Ecto neural progenitor cell (in vitro differentiated cells): ENCODE data around the gene ZNF837.
"Not testable (repeated sequence)": the region's sequence is repeated elsewhere in the genome, so short reads cannot be mapped to it uniquely, and the experiment has no call there.

Experiments used
- DNase-seq: peaks from one replicate; pipeline ENCODE4 v3.0.0-alpha.2; 2018; ENCODE audit warnings: low spot score

The ZNF837 gene

DNA sequence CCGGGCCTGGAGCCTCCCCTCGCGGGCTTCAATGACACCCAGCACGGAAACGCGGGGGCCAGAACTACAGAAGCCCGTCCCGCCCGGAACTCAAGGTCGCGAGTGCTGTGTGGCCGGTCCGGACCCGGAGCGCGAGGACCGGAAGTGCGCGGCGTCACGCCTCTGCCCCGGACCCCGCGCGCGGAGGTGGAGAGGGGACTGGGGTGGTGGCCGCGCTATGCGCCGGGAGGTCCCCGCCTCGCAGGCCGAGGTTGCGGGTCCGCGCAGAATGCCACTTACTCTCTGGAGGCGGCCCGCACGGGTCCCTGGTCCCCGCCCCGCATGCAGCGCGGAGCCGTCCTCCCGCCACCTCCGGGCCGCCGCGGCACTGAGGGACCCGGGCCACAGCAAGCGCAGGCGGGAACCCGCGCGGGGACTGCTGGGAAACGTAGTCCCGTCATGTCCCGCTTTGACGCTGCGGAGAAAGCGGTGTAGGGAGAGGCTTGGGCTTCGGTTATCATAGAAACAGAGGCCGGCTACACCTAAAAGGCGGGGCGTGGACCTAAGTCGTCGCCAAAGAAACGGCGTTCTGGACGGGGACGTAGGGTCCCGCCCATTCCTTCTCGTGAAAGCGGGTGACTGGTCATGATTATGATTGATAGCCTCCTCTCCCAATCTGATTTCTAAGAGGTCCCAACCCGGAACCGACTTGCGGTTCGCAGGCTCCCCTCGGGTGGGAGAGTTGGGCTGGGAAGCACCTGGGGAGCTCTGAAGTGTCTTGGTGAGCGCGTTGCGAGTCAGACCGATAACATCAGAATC is at the start of gene ZNF837:
Gene ZNF837, minus strand, starts transcription at position 369 of the 798 bp plus-strand sequence. CDS start 11,698 bp downstream, outside the sequence.
- peak; percentile 98 for DNase-seq

DNA sequence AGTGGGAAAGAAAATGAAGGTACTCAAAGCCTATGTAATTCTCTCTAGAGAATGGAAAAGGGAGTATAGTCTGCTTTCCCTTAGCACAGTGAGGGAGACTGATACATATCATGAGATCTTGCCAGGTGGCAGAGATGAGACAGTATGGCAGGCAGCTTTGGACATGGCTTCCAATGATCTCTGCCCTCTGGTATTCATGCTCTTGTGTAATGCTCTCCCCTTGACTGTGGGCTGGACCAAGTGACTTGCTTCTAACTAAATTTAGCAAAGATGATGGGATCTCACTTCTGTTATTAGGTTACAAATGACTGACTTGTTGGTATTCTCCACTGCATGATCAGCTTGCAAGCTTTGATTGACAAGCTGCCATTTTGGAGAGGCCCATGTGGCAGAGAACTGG is 48.9 kb upstream of the ZNF837 start:
- no peak for DNase-seq

DNA sequence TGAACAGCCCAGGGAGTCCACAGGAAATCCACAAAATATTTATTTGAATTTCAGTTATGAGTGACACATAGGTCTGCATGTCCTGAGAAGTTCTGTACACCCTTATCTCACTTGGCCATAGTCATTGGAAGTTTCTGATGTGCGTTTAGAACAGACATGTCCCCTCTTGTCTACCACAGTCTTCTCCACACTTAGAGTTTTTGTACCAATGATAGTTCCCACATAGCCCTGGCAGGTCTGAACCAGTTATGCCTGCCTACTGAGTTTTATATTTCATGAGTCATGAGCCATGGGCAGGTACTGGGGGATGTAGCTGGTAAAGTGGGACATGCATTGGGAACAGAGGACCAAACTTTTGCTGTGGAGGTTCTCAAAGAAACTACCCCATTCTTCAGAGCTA is 47.8 kb upstream of the ZNF837 start:
- no peak for DNase-seq

DNA sequence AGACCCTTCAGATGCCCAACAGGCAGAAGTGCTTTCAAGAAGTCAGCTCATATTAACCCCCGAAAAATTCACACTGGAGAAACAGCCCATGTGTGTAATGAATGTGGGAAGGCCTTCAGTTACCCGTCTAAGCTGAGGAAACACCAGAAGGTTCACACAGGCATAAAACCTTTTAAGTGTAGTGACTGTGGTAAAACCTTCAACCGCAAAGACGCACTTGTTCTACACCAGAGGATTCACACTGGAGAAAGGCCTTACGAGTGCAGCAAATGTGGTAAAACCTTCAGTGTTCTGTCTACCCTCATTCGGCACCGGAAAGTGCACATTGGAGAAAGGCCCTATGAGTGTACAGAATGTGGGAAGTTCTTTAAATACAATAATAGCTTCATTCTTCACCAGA is 36.2 kb upstream of the ZNF837 start:
- no peak for DNase-seq

DNA sequence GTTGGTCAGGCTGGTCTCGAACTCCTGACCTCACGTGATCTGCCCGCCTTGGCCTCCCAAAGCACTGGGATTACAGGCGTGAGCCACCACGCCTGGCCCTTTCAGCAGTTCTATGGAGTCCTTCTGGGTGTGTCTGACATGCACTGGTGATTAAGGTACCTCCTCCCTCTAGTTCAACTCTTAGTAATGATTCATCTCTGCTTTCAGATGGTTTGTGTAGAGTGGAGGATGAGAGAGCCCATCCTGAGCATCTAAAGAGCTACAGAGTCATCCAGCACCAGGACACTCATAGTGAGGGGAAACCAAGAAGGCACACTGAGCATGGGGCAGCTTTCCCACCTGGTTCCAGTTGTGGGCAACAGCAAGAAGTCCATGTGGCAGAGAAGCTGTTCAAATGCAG is 35.8 kb upstream of the ZNF837 start:
- DNase-seq = no peak

DNA sequence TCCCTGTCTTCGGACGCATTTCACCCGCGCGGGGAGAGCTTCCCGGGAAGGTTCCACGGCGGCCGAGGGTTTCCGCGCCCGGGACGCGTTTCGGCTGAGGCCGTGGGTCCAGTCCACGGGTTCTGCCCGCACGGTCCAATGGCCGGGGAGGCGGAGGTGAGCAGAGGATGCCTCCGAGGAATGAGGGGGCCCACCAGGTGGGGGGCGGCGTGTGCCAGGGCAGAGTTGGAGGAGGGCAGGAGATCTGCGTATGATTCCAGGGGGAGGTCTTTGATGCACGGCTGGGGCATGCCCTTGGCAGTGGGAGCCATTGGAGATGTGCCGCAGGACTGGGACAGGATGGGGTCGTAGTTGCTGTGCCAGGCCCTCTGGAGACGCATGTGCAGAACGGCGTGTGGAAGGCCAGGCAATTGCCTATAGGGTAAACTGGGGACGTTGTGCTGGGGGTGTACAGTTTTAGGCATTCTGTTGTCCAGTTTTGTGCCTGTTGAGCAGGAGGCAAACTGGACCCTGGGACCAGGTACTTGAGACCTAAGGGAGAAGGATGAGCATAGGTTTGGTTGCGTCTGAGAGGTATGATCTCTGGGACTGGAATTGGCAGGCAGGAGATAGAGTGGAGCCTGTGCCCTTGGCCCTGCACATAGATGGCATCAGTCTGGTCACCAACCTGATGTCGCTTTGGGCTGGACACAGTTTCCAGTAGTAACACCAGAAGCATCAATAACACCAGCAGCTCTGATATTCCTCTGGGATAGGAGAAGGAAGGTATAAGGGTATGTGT is 28.4 kb upstream of the ZNF837 start:
- peak; percentile 53 for DNase-seq

DNA sequence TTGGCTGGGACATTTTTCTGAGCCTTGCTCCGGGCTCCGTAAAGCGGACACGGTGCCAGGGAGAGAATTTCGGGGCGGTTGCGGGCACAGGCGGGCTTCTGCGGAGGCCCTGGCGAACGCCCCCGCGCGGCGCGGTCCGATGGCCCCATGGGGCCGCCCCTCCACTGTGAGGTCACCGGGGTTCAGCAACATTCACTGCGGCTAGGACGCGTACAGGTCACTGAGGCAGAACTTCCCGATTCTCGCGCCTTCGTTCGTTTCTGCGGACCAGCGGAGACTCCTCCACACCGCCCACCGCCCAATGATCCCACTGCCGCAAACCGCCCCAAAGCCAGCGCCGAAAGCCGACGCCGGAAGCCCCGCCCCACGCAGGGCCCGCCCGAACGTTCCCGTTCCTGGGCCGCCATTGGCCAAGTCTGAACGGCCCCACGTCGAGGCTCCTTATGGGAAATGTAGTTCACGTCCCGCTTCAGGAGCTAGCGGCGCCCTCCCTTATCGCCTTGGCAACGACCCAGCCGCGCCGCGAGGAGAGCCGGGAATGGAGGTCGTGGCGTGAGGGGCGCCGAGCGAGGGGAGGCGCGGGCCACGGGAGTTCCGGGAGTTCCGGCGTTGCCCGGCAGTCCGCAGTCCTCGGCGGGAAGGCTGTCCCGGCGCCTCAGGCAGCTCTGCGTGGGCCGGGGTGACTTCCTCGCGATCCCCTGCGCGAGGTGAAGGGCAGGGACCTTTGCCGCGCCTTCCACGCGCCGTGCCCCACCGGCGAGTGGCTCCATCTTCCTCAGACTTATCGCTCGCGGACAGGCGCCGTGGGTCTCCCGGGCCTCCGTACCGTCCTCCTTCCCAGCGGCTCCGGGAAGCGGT is 27.6 kb upstream of the ZNF837 start, which contains the start of gene ZNF584:
Gene ZNF584, plus strand, starts transcription at position 498 of the 858 bp plus-strand sequence. CDS start 499 bp downstream, outside the sequence.
- peak; percentile 98 for DNase-seq

DNA sequence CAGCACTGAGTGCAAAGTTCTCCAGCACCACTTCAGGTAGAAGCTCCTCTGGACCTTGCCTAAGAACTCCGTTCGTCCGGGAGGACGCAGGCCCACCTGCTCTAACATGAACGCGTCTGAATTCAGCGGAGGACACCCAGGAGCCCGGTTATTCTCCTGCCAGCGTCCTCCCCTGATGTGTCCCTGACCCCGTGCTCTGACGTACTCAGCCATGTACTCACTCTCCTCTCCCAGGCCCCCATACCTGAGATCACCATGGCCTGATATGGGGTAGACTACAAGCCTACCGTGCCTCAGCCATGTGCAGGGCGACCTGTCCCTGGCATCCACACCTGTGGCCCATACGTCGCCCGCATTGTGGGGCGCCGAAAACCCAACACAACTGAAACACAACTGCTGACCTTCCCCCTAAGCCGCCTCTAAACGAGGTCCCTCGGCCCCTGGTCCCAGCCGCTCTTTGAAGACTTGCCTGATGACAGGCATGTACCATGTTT is 26.9 kb upstream of the ZNF837 start:
- DNase-seq = no peak

DNA sequence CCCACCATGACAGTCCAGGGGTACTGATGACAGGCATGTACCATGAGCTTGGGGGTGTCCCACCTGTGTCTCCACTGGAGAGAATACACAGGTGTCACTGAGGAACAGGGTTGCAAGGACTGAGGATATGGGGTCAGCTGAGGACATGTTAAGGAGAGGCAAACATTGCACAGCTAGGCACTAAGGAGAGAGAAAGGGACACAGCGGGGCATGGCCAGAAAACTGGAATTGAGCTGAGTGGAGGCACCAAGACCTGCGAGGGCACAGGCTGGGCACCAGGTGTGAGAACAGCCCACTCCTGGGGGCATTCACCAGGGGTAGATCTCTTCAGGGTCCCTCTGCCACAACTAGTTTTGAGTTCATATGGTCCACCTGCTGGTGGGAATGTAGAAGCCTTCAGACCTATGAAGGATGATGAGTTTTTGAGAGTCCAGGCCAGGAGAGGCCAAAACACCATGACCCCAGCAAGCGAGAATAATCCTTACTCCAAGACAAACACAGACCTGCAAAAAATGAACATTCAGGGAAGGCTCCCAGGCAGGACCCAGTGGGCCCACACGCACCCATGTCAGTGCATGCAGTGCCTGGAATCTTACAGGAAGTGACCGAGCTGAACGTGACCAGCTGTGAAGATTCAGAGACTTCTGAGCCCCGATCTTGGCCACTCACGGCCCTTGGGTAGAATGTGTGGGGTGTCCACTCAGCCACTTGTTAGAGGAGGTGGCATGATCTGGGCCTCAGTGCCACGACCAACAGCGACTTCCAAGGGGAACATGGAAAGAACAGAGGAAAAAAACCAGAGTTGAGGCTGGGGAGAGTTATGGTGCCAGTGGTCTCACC is 26.2 kb upstream of the ZNF837 start:
- DNase-seq = peak; percentile 49

DNA sequence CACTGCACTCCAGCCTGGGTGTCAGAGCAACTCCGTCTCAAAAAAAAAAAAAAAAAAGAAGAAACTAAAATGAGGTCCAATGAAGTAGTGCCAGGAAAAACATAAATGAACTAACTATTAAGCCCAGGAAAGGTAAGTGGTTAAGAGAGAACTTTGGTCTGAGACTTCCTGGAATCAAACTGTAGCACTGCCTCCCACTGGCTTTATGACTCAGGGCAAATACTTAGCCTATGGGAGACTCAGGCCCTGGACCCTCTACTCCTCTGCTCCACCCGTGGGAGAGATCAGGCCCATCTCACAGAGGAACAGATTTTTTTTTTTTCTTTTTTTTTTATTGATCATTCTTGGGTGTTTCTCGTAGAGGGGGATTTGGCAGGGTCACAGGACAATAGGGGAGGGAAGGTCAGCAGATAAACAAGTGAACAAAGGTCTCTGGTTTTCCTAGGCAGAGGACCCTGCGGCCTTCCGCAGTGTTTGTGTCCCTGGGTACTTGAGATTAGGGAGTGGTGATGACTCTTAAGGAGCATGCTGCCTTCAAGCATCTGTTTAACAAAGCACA is 23.2 kb upstream of the ZNF837 start:
- not testable (repeated sequence) for DNase-seq

DNA sequence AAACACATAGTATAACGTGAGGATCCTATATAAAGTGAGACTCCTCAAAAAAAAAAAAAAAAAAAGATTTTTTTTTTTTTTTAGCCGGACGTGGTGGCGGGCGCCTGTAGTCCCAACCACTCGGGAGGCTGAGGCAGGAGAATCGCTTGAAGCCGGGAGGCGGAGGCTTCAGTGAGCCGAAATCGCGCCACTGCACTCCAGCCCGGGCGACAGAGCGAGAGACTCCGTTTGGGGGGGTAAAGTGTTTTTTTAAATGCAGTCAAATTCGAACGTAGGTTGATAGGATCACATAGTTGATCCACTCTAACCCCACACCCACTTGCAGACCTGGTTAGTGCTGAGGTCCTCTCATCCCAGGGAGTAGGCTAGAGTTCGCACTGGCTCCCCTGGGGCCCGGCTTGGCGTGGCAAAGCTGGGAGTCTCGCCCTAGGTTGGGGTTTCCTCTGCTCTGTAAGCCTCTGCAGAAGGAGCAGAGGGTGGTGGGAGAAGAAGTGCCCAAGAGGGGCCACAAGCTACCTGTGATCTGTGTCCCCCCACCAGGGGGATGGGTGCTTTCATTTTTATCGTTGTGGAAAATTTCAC is 21.1 kb upstream of the ZNF837 start:
- DNase-seq = peak; percentile 48

DNA sequence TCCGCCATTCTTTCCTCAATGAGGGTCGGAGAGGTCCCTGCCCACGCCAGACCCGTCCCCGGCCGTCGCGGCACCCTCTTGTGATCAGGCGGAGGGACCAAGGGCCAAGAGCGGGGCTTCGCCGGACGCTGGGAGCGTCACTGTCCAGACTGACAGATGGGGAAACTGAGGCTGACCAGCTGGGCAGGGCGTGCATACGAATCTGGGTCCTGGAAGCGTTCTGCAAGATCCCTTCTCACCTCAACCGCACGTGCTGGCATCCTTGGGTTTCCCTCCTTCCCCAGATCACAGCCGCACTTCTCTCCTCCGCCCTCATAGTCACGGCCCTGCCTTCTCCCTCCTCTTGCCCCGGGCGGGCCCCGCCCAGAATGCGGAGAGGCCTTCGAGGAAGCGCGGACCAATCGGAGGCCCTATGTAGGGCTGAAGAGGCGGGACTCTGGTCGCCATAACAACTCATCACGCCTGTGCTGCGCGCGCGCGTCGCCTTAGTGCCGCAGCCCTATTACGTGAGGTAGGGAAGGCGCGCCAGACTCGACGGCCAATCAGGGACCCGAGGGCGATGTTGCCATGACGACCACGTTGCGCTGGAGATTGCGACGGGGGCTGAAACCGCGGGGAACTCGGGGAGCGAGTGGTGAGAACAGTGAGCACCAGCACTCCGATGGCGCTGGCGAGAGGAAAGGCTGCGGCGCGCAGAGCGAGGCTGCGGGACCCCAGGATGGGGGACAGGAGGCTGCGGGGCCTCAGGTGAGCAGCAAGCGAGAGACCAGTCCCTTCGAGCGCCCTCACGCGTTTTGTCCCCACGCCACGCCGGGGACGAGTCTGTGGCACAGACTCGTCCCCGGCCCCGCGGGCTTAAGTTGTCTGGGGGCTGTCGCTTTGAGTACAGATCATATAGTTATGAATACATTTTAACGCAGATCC is 20.3 kb upstream of the ZNF837 start:
- DNase-seq = peak; percentile 100

DNA sequence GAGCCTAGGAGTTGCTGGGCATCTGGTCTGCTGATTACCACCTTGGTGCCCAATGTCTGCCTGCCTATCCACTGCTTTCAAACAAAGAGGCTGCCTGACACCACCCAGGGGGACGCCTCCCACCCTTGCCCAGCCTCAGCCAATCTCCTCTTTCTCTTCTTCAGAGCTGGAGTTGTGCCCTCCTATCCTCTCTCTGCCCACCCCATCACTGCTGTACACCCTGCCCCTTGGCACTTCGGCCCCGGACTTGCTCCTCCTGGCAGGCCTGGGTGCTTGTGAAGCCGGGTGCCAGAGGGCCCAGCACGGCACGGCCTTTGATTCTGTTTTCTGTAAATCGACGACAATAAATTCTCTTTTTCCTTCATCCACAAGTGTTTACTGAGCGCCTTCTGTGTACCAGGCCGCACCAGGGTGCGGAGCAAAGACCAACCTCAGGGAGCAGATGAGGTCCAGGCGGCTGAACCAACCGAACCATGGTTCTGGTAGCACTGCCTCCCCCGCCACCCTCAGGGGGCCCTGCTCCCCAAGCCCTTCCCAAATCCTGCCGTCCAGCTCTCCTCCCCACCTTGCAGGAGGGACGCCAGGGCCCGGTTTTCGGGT is 19.6 kb upstream of the ZNF837 start:
- peak; percentile 52 for DNase-seq

DNA sequence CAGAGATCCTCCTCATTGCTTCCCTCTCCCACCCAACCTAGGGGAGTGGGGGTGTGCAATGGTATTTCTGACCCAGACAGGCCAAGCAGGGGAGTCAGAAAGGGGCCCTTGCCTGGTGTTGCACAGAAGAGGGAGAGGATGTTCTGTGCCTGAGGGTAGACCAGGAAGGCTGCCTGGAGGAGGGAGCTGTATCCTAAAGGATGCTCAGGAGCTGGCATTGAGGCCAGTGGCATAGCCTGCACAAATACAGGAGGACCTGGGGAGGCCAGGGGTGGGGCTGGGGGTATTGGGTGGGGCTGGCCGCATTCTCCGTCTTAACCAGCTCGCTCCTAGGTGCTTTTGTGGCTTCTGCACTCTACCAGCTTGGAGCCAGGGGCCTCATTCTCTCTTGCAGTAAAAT is 19.1 kb upstream of the ZNF837 start:
- no peak for DNase-seq

DNA sequence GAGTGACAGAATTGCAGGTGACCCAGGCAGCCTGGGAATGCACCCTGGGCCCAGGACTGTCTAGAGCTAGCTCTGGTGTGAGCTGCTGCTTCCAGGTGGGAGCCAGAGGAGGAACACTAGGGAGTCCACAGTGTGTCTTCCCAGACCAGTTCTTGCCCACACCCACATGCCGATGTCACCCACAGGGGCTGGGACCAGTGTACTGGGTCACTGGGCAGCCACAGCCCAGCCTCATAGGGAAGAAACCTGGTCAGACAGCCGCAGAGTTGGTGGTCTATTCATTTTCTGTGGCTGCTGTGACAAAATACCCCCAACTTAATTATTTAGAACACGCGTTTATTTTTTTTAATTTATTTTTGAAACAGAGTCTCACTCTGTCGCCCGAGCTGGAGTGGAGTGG is 17.7 kb upstream of the ZNF837 start:
- DNase-seq = no peak

DNA sequence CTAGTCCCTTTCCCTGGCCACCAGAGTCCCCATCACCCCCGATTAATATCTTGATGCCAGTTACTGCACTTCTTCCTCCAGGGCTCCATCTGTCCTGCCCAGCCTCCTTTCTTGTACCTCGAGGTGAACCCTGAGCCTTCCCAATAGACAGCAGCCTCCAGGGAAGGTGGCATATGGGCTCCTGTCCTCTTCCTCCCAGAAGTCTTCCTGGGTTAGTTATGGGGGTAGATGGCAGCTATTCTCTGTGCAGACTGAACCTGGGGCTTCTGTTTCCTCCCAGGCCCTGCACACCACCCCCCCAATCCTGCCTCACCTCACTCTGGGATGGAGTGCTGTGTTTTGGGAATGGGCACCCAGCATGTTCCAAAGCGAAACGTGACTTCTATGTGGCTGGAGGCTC is 17.3 kb upstream of the ZNF837 start:
- no peak for DNase-seq

DNA sequence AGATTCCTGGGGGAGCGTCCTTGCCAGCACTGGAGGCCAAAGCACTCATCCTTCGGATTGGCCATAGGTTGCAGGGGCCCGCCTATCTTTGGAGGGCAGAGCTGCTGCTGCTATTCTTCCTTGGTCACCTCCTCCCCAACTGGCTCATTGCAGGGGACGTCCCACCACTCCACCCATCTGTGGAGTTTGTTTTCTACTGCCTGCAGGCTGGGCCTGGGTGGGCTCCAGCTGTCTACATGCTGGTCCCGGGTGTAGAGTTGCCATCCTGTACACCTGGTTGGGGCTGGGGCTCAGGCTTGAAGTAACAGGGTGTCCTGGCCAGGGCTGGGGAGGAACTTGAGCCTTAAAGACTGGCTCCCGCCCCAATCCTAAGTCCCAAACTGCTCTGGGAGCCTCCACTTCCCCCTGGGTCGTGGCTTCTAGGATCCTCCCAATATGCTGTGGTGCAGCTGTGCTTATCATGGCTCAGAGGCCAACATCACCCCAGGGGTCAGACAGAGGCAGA is 16.8 kb upstream of the ZNF837 start:
- peak; percentile 46 for DNase-seq

DNA sequence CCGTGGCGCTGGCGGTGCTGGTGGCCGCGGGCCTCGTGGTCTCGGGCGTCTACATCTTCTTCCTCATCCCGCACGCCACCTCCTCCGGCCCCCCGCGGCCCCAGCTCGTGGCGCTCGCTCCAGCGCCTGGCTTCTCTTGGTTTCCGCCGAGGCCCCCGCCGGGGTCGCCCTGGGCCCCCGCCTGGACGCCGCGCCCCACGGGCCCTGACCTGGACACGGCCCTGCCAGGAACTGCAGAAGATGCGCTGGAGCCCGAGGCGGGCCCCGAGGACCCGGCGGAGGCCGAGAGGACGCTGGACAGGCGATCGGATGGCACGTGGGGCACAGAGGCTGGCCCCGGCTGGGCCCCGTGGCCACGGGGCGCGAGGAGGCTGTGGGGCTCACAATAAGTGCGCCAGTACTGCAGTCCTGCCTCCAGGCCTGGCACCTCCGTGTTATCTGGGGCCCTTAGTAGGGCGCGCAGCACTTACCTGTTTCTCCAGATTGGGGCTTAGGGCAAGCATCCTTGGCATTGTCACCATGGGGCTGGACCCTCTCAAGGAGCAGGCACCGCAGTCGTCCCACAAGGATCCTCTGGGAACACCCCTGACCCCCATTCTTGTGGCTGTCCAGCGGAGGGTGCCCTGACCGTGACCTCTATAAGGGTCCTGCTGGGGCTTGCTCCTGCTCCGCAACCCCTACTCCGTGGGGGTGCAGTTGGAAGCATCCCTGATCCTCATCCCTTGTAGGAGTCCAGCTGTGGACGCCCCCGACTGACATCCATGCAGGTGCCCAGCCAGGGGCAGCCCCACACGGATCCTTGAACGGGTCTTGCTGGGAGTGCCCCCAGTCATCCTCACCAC is 16.1 kb upstream of the ZNF837 start:
- DNase-seq = no peak
